ENCODE data around the gene ANKRD11.

The ANKRD11 gene

GRCh38 chr16:89525146-89525913 lies 35.0 kb upstream of the ANKRD11 start:
- H3K4me2 ChIP-seq (ENCODE audit: low read depth, low read length, poor library complexity, severe bottlenecking) = peak overlapping the region; percentile 20

GRCh38 chr16:89523680-89524344 lies 33.5 kb upstream of the ANKRD11 start:
- H2AFZ ChIP-seq (ENCODE audit: low read depth, low read length, severe bottlenecking) = no peak overlapping the region
- no peaks in the 10 kb centered on the region for H3K36me3 ChIP-seq (ENCODE audit: low read length)
- no peak overlapping the region for H3K4me3 ChIP-seq (ENCODE audit: insufficient read depth, low read length, poor library complexity, severe bottlenecking)
- H3K27ac ChIP-seq (ENCODE audit: low read depth, low read length) = no peak overlapping the region
- H3F3A ChIP-seq (ENCODE audit: insufficient read depth) = no peaks in the 10 kb centered on the region
- H3K4me2 ChIP-seq (ENCODE audit: low read depth, low read length, poor library complexity, severe bottlenecking) = no peak overlapping the region
- no peaks in the 10 kb centered on the region for H3K27me3 ChIP-seq (ENCODE audit: low read length)
- H3K9ac ChIP-seq (ENCODE audit: low read length) = no peak overlapping the region
- no peaks in the 10 kb centered on the region; the same call in 1 of the 2 replicates for H4K20me1 ChIP-seq (ENCODE audit: low read depth, low read length)
- H3K9me2 ChIP-seq (replicated peaks; ENCODE audit: insufficient read depth, low read length) = no peaks in the 10 kb centered on the region
- H3K9me3 ChIP-seq (ENCODE audit: insufficient read depth, low read length) = no peaks in the 10 kb centered on the region
- TF ChIP-seq, protein P1, sequence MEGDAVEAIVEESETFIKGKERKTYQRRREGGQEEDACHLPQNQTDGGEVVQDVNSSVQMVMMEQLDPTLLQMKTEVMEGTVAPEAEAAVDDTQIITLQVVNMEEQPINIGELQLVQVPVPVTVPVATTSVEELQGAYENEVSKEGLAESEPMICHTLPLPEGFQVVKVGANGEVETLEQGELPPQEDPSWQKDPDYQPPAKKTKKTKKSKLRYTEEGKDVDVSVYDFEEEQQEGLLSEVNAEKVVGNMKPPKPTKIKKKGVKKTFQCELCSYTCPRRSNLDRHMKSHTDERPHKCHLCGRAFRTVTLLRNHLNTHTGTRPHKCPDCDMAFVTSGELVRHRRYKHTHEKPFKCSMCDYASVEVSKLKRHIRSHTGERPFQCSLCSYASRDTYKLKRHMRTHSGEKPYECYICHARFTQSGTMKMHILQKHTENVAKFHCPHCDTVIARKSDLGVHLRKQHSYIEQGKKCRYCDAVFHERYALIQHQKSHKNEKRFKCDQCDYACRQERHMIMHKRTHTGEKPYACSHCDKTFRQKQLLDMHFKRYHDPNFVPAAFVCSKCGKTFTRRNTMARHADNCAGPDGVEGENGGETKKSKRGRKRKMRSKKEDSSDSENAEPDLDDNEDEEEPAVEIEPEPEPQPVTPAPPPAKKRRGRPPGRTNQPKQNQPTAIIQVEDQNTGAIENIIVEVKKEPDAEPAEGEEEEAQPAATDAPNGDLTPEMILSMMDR (IDR thresholded peaks at IDR 0.05; ENCODE audit: insufficient read depth, low read length, poor library complexity, severe bottlenecking) = no peak
- no peak for TF ChIP-seq EZH2phosphoT487 (conservative IDR thresholded peaks at IDR 0.05; ENCODE audit: low read length)
- H3K79me2 ChIP-seq (ENCODE audit: insufficient read depth, low read length) = peaks cover 8% of the 10 kb centered on the region; the same call in 1 of the 2 replicates

More at GRCh38 chr16:89525146-89525913, 35.0 kb upstream of the ANKRD11 start:
- H2AFZ ChIP-seq (ENCODE audit: low read depth, low read length, severe bottlenecking) = no peak overlapping the region
- no peak for TF ChIP-seq EZH2phosphoT487 (conservative IDR thresholded peaks at IDR 0.05; ENCODE audit: low read length)
- TF ChIP-seq, protein P1 (IDR thresholded peaks at IDR 0.05; ENCODE audit: insufficient read depth, low read length, poor library complexity, severe bottlenecking) = no peak
- no peaks in the 10 kb centered on the region for H3K9me3 ChIP-seq (ENCODE audit: insufficient read depth, low read length)
- H3K4me3 ChIP-seq (ENCODE audit: insufficient read depth, low read length, poor library complexity, severe bottlenecking) = no peak overlapping the region
- peaks cover 4% of the 10 kb centered on the region; the same call in 1 of the 2 replicates for H3K79me2 ChIP-seq (ENCODE audit: insufficient read depth, low read length)
- no peaks in the 10 kb centered on the region for H3F3A ChIP-seq (ENCODE audit: insufficient read depth)
- H3K36me3 ChIP-seq (ENCODE audit: low read length) = no peaks in the 10 kb centered on the region
- no peaks in the 10 kb centered on the region for H4K20me1 ChIP-seq (ENCODE audit: low read depth, low read length)
- no peak overlapping the region for H3K9ac ChIP-seq (ENCODE audit: low read length)
- peak overlapping the region; percentile 58 for H3K27ac ChIP-seq (ENCODE audit: low read depth, low read length)
- no peaks in the 10 kb centered on the region for H3K9me2 ChIP-seq (replicated peaks; ENCODE audit: insufficient read depth, low read length)
- H3K27me3 ChIP-seq (ENCODE audit: low read length) = no peaks in the 10 kb centered on the region

DNA sequence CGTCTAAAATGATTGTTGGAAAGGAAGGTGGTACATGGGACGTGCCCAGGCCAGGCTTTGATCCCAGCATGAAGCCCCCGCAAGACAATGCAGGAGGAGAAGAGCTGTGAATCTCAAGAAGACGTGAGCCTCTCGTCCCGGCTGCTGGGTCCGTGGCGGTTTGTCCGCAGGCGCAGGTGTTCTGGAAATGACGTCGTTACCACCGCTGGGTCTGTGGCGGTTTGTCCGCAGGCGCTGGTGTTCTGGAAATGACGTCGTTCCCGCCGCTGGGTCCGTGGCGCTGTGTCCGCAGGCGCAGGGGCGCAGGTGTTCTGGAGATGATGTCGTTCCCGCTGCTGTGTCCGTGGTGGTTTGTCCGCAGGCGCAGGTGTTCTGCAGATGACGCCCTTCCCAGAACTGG lies 31.9 kb upstream of the ANKRD11 start:
- Histone ChIP-seq H2AFZ (ENCODE audit: low read depth, low read length, severe bottlenecking) (no peak overlapping the region), H3K9ac (ENCODE audit: low read length) (no peak overlapping the region), H3K79me2 (ENCODE audit: insufficient read depth, low read length) (peaks cover 8% of the 10 kb centered on the region), H3K9me2 (replicated peaks; ENCODE audit: insufficient read depth, low read length) (no peaks in the 10 kb centered on the region), H3K4me3 (ENCODE audit: insufficient read depth, low read length, poor library complexity, severe bottlenecking) (no peak overlapping the region), H3K27me3 (ENCODE audit: low read length) (no peaks in the 10 kb centered on the region), H3K4me2 (ENCODE audit: low read depth, low read length, poor library complexity, severe bottlenecking) (no peak overlapping the region), H3K36me3 (ENCODE audit: low read length) (no peaks in the 10 kb centered on the region), H3K27ac (ENCODE audit: low read depth, low read length) (no peak overlapping the region), H4K20me1 (ENCODE audit: low read depth, low read length) (no peaks in the 10 kb centered on the region; the same call in 1 of the 2 replicates), H3K9me3 (ENCODE audit: insufficient read depth, low read length) (no peaks in the 10 kb centered on the region), H3F3A (ENCODE audit: insufficient read depth) (no peaks in the 10 kb centered on the region)
- TF ChIP-seq, protein P1 (IDR thresholded peaks at IDR 0.05; ENCODE audit: insufficient read depth, low read length, poor library complexity, severe bottlenecking) = no peak
- TF ChIP-seq EZH2phosphoT487 (conservative IDR thresholded peaks at IDR 0.05; ENCODE audit: low read length) = no peak

Measured in SU-DHL-6 (cell line).